GM21737 (cell line): ENCODE data around the gene CEP112.
"Not testable (repeated sequence)": the region's sequence is repeated elsewhere in the genome, so short reads cannot be mapped to it uniquely, and the experiment has no call there.

Experiments used
- ATAC-seq: cut with Tn5 transposase; IDR thresholded peaks from one replicate; pipeline ENCODE4 v1.9.1; 2021; ENCODE audit warnings: mild to moderate bottlenecking, moderate library complexity; ENCODE audit not compliant: unreplicated experiment

Gene CEP112

GRCh38 chr17:65749479-65749878 is 442.5 kb downstream of the CEP112 start:
- no peak for ATAC-seq

- ATAC-seq: no peak
Observed at GRCh38 chr17:65745241-65745640, 446.7 kb downstream of the CEP112 start.

DNA sequence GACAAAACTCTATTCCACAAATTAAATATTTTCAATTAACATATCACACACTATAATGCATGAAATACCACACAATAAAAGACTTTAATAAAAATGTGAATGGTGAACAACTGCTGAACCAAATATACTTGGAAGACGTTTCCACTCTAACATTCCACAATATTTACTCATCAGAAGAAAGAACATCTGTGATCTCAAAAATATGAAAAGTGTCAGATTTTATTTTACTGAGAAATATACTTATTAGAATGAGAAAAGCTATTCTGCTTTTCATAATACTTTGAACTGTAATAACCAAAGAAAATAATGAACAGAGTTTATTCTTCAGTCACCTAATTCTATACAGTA is 448.7 kb downstream of the CEP112 start:
- ATAC-seq: no peak

DNA sequence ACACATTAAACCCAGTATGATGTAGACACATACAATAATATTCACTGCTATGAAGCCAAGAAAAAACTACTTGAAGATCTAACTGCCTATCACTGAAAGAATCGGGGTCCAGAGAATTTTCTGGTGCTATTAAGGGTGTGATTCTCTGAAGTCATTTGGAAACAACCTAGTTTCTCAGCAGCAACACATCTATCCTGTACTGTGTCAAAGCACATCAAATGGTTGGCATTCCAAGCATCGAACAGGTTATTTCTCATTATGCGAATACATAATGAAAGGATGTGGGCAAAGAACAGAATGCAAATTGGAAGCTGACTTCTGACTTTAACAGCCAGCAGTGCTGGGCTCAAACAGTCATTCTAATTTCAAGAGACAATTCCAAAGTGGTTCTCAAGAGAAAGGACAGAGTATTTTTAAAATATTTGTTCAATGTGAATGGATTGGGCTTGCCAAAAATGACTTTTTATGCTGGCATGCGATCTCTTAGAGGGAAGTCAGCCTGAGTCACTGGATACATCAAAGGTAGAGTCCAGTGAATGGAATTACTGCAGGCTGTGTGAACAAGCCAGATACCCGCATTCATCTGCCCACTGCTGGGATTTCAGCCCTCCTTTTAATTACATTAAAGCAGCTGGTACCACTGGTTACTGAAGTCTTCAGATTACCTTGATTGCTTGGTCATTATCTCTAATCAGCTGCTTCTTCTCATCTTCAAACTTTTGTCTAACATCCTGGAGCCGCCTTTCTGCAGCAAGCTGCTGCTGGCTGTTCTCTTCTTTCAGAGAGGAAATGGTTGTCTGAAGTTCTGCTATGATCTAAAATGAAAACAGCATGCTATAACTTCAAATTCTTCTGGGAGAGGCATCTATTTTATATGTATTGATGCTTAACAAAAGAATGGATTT is 449.3 kb downstream of the CEP112 start:
- ATAC-seq: no peak

GRCh38 chr17:65741710-65742109 is 450.2 kb downstream of the CEP112 start:
- ATAC-seq: no peak

- no peak for ATAC-seq
Observed at GRCh38 chr17:65739034-65739433, 452.9 kb downstream of the CEP112 start.

- no peak for ATAC-seq
Observed at GRCh38 chr17:65737451-65737850, 454.5 kb downstream of the CEP112 start.

GRCh38 chr17:65733314-65733713 is 458.6 kb downstream of the CEP112 start:
- no peak for ATAC-seq

DNA sequence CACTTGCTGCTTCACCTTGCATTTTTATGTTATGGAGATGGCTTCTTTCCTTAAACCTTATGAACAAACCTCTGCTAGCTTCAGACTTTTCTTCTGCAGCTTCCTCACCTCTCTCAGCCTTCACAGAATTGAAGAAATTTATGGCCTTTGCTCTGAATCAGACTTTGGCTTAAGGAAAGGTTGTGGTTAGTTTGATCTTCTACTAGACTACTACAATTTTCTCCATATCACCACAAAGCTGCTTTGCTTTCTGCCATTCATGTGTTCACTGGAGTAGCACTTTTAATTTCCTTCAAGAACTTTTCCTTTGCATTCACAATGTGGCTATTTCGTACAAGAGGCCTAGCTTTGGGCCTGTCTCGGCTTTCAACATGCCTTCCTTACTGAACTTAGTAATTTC is 459.3 kb downstream of the CEP112 start:
- ATAC-seq: not testable (repeated sequence)

DNA sequence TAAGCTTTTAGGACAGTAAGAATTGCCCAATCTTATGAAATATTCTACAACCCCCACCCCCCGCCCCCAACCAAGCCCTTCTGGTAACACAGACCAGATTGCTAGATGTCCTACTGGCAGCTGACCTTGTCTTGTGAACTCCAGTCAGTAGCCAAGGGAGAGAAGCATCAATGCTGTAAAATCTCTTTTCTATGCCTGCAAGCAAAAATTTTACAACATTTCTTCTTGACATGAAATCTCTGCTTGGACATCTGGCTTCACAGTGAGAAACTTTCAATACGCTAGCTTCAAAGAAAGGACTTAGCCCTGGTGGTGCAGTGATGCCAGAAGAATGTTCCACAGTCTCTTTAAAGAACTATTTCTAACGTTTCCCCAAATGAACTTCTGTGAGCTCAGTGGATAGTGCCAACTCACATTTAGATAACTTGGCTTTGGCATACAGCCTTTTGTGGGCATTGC is 461.2 kb downstream of the CEP112 start:
- no peak for ATAC-seq

DNA sequence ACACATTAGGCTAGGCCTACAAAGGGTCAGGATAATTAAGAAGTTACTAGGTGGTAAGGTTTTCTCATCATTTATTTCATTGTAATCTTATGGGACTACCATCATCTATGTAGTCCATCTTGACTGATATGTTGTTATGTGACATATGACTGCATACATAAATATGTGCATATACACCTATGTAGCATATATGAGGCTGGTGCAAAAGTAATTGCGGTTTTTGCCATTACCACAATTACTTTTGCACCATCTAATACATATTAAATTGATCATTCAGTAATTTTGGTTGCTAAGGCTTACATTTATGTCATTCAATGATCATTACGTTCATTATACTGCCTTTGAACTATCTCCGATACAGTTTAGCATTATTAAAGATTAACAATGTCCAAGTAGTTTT is 462.7 kb downstream of the CEP112 start:
- ATAC-seq: no peak

GRCh38 chr17:65727832-65728231 is 464.1 kb downstream of the CEP112 start:
- no peak for ATAC-seq

GRCh38 chr17:65727246-65727645 is 464.7 kb downstream of the CEP112 start:
- no peak for ATAC-seq

GRCh38 chr17:65723431-65724151 is 468.3 kb downstream of the CEP112 start:
- ATAC-seq: no peak

DNA sequence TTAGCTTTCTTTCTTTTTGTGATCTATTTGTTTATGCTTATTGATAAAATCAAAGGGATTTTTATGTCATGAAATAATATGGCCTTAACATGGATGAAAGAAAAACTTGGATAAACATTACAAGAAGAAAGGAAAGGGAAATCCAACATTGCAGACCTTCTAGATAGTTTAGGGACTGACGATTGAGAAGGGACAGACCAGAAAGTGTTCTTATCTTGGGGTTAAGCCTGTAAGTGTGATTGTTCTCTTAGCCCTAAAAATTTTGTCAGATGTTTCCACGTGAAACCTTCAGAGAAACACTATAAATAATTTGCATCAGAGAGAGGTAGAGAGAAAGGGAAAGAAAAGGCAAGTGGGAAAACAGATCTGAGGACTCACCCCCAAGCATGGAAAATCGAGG is 473.3 kb downstream of the CEP112 start:
- ATAC-seq: no peak

- ATAC-seq: no peak
Observed at GRCh38 chr17:65712383-65713267, 479.3 kb downstream of the CEP112 start.

- ATAC-seq: no peak
Observed at GRCh38 chr17:65711671-65712276, 480.2 kb downstream of the CEP112 start.

- no peak for ATAC-seq
Observed at GRCh38 chr17:65707780-65708179, 484.2 kb downstream of the CEP112 start.

GRCh38 chr17:65704731-65705130 is 487.2 kb downstream of the CEP112 start:
- no peak for ATAC-seq

DNA sequence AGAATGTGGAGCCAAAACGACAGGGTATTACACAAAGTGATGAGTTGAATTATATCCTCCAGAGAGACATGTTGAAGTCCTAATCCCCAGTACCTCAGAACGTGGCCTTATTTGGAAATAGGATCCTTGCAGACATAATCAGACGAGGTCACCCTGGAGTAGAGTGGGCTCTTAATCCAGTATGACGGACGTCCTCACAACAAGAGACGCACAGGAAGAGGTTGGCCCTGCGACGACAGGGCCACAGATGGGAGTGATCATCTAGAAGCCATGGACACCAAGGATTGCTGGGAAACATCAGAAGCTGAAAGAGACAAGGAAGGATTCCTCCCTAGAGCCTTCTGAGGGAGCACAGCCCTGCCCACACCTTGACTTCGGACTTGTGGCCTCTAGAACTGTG is 488.0 kb downstream of the CEP112 start:
- ATAC-seq: no peak

DNA sequence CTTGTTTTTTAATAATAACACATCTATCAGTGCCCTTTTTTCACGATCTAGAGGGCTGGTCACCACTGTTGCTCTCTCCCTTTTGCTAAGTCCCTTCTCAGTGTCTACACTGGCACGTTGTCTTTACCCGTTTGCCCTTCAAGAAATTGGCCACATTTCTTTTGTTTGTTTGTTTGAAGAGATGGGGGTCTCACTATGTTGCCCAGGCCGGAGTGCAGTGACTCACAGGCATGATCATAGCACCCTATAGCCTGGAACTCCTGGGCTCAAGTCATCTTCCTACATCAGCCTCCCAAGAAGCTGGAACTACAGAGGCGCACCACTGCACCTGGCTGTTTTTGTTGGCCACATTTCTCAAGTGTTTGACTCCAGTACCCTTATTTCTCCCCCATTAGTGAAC is 492.5 kb downstream of the CEP112 start:
- ATAC-seq: no peak
